Mesenchymal stem cell (in vitro differentiated cells and primary cell): ENCODE measurements around the gene ZNF613.

Source experiments
- DNase-seq: peaks from one replicate; pipeline ENCODE4 v3.0.0-alpha.2; 2013
- H2AFZ ChIP-seq: one replicate; pipeline ENCODE4 v1.6.1; 2013; ENCODE audit warnings: low read depth, mild to moderate bottlenecking, control low read depth, inconsistent platforms, low read length, moderate library complexity
- H2AK5ac ChIP-seq: 2 replicates; pipeline ENCODE4 v1.6.1; 2013; ENCODE audit warnings: low read length, moderate library complexity, mild to moderate bottlenecking, inconsistent platforms; ENCODE audit not compliant: severe bottlenecking
- H2BK120ac ChIP-seq: one replicate; pipeline ENCODE4 v1.6.1; 2013; ENCODE audit warnings: low read depth, mild to moderate bottlenecking, inconsistent platforms, low read length, moderate library complexity
- H2BK12ac ChIP-seq, 2 experiments: one replicate each; pipeline ENCODE4 v1.6.1; 2013; ENCODE audit warnings: inconsistent platforms in 2 of 2, low read length in 2 of 2, mild to moderate bottlenecking in 2 of 2, moderate library complexity in 2 of 2, control low read depth in 1 of 2
- H2BK15ac ChIP-seq: one replicate; pipeline ENCODE4 v1.6.1; 2013; ENCODE audit warnings: mild to moderate bottlenecking, low read depth, inconsistent platforms; ENCODE audit not compliant: poor library complexity, severe bottlenecking
- H2BK5ac ChIP-seq: 2 replicates; pipeline ENCODE4 v1.6.1; 2013; ENCODE audit warnings: low read depth, mild to moderate bottlenecking, low read length, control low read depth, inconsistent platforms; ENCODE audit not compliant: poor library complexity, severe bottlenecking
- H3K14ac ChIP-seq, 2 experiments: one replicate each; pipeline ENCODE4 v1.6.1; 2013; ENCODE audit warnings: inconsistent platforms in 2 of 2, low read length in 2 of 2, control low read depth in 1 of 2, mild to moderate bottlenecking in 1 of 2, moderate library complexity in 1 of 2
- H3K18ac ChIP-seq, 2 experiments: one replicate each; pipeline ENCODE4 v1.6.1; 2013; ENCODE audit warnings: inconsistent platforms in 2 of 2, low read length in 2 of 2, control low read depth in 1 of 2, low read depth in 1 of 2, mild to moderate bottlenecking in 1 of 2
- H3K23ac ChIP-seq, 2 experiments: one replicate each; pipeline ENCODE4 v1.6.1; 2013; ENCODE audit warnings: inconsistent platforms in 2 of 2, low read length in 2 of 2, mild to moderate bottlenecking in 2 of 2, moderate library complexity in 2 of 2, control low read depth in 1 of 2
- H3K27ac ChIP-seq: 2 replicates; pipeline ENCODE4 v1.5.1; 2013; ENCODE audit warnings: mild to moderate bottlenecking, moderate library complexity, low read length, control low read depth, inconsistent platforms; ENCODE audit not compliant: poor library complexity, severe bottlenecking
- H3K27me3 ChIP-seq, 2 experiments: 2 replicates each; pipeline versions ENCODE4 v1.6.1 to v1.7.0; 2013; ENCODE audit warnings: low read length in 2 of 2, mild to moderate bottlenecking in 2 of 2, moderate library complexity in 2 of 2, control low read depth in 1 of 2, inconsistent platforms in 1 of 2; ENCODE audit not compliant: control insufficient read depth in 1 of 2, insufficient read depth in 1 of 2
- H3K36me3 ChIP-seq, 2 experiments: 2 replicates each; pipeline versions ENCODE4 v1.6.1 to v1.7.0; 2013; ENCODE audit warnings: low read length in 2 of 2, control low read depth in 1 of 2, inconsistent platforms in 1 of 2, low read depth in 1 of 2, mild to moderate bottlenecking in 1 of 2; ENCODE audit not compliant: insufficient read depth in 2 of 2, control insufficient read depth in 1 of 2
- H3K4ac ChIP-seq, 2 experiments: one replicate each; pipeline ENCODE4 v1.6.1; 2013; ENCODE audit warnings: inconsistent platforms in 2 of 2, low read length in 2 of 2, mild to moderate bottlenecking in 2 of 2, moderate library complexity in 2 of 2, control low read depth in 1 of 2, low read depth in 1 of 2
- H3K4me1 ChIP-seq: 2 replicates; pipeline ENCODE4 v1.6.1; 2013; ENCODE audit warnings: low read depth, low read length, control low read depth; ENCODE audit not compliant: control insufficient read depth, insufficient read depth
- H3K4me2 ChIP-seq: 2 replicates; pipeline ENCODE4 v1.6.1; 2013; ENCODE audit warnings: low read length, mild to moderate bottlenecking, inconsistent platforms; ENCODE audit not compliant: poor library complexity, severe bottlenecking
- H3K4me3 ChIP-seq, 2 experiments: 2 replicates each; pipeline versions ENCODE4 v1.5.1 to v1.7.0; 2013; ENCODE audit warnings: low read length in 2 of 2, mild to moderate bottlenecking in 2 of 2, control low read depth in 1 of 2, low read depth in 1 of 2; ENCODE audit not compliant: insufficient read depth in 1 of 2
- H3K79me1 ChIP-seq: replicated peaks from 2 replicates; pipeline ENCODE4 v1.6.1; 2013; ENCODE audit warnings: mild to moderate bottlenecking, control low read depth, low read length, inconsistent platforms; ENCODE audit not compliant: poor library complexity, severe bottlenecking
- H3K9ac ChIP-seq: 2 replicates; pipeline ENCODE4 v1.7.0; 2013; ENCODE audit warnings: mild to moderate bottlenecking, low read length, moderate library complexity
- H3K9me3 ChIP-seq: 2 replicates; pipeline ENCODE4 v1.7.0; 2013; ENCODE audit warnings: mild to moderate bottlenecking, low read length; ENCODE audit not compliant: control insufficient read depth
- H4K8ac ChIP-seq: one replicate; pipeline ENCODE4 v1.6.1; 2013; ENCODE audit warnings: inconsistent platforms, mild to moderate bottlenecking, low read length, moderate library complexity
- H4K91ac ChIP-seq: one replicate; pipeline ENCODE4 v1.6.1; 2013; ENCODE audit warnings: mild to moderate bottlenecking, low read length, inconsistent platforms
- WGBS: methylation state at CpG from one replicate; pipeline ENCODE4 v1.1.7; 2013; ENCODE audit warnings: mixed read lengths; 5-methylcytosine and 5-hydroxymethylcytosine counted together

The ZNF613 gene

DNA sequence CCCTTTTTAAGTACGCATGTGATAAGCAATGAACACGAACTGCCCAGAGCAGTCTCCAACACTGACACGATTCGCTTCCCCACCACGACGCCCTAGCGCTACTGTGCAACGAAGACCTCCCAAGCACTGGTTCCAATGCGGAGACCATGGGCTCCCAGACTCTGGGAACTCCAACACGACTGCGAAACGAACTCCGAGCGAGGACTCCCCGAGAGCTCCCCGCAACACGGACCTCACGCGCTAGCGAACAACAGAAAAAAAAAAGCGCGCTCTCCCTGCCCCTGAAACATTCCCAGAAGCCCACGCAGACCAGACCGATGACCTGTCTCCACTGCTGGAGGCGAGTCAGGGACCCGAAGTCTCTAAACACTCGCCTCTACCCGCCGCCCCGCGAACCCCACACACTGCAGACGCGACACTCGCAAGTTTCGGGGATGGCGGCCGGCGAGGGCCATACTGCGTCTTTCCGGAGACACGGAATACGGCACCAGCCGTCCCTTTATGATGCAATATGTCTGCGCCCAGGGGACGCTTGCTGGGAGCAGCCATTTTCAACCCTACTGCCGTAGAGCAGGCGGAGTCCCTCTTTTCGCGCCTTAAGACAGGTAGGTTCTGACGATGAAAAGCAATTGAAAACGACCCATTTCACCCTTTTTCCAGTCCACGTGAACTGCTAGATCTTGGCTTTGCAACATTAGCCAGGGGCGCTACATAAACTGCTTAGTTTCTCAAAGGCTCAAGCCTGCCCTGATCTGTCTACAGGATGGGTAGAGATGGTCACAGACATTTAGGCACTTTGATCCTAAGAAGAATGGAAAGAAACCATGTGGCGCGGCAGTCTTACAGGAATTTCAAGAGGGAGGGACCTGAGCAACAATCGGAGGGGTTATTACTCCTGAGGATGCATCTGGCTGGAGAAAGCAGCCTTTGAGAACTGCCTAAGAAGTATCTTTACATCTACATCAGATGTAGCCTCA is 39.5 kb upstream of the ZNF613 start, which contains the start of gene ZNF577:
TSS of gene ZNF577 (minus strand) at position 430 of the 977 bp plus-strand sequence. CDS start 7,569 bp downstream, outside the sequence.
- peak within 1 kb of the TSS in 1 of 2 experiments; percentile 3 for H3K18ac ChIP-seq
- H3K4me3 ChIP-seq = peak within 1 kb of the TSS; percentile 62 to 88
- DNase-seq = peak; percentile 88
- no peak within 1 kb of the TSS for H2BK5ac ChIP-seq
- no peaks in the 10 kb centered on the region for H3K27me3 ChIP-seq
- no peak within 1 kb of the TSS for H3K27ac ChIP-seq
- H2BK15ac ChIP-seq = no peak within 1 kb of the TSS
- peak within 1 kb of the TSS; percentile 80 for H2AFZ ChIP-seq
- H3K9ac ChIP-seq = peak within 1 kb of the TSS; percentile 94
- H4K8ac ChIP-seq = peak within 1 kb of the TSS; percentile 68
- peak within 1 kb of the TSS; percentile 49 for H3K4me2 ChIP-seq
- no peak within 1 kb of the TSS for H2AK5ac ChIP-seq
- H3K4me1 ChIP-seq = peaks cover 2% of the 10 kb centered on the region
- no peak within 1 kb of the TSS for H3K14ac ChIP-seq
- no peak within 1 kb of the TSS for H2BK12ac ChIP-seq
- H3K23ac ChIP-seq = no peak within 1 kb of the TSS
- H2BK120ac ChIP-seq = no peak within 1 kb of the TSS
- H3K9me3 ChIP-seq = peaks cover 70% of the 10 kb centered on the region
- H4K91ac ChIP-seq = no peak within 1 kb of the TSS
- H3K79me1 ChIP-seq = peaks cover under 1% of the 10 kb centered on the region
- no peak within 1 kb of the TSS for H3K4ac ChIP-seq
- peaks cover 20 to 35% of the 10 kb centered on the region in 2 experiments for H3K36me3 ChIP-seq
- WGBS = 10% methylated on average over 56 of the region's 56 CpGs

DNA sequence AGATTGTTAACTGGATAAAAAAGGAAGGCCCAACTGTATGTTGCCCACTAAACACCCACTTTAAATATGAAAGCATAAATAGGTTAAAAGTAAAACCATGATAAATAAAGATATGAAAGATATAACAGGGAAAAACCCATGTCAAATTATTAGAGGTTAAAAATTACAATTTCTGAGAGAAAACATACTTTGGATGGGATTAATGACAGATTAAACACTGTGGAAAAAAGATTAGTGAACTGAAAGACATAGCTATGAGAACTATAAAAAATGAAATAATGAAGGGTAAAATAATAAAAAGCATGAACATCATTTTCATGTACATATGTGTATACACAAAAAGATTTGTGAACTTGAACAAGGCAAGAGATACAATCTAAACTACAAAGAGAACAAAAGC is 37.3 kb upstream of the ZNF613 start:
- Histone ChIP-seq H3K23ac (no peak overlapping the region), H3K9me3 (peaks cover 80% of the 10 kb centered on the region), H2AFZ (no peak overlapping the region), H3K27ac (no peak overlapping the region), H2BK120ac (no peak overlapping the region), H3K27me3 (no peaks in the 10 kb centered on the region), H4K91ac (no peak overlapping the region), H3K4me3 (peak overlapping the region in 1 of 2 experiments; percentile 58), H3K4me2 (no peak overlapping the region), H3K9ac (no peak overlapping the region), H3K36me3 (peaks cover 28 to 55% of the 10 kb centered on the region in 2 experiments), H2BK5ac (no peak overlapping the region), H3K4me1 (peaks cover 2% of the 10 kb centered on the region), H2BK15ac (no peak overlapping the region), H2AK5ac (no peak overlapping the region), H3K14ac (no peak overlapping the region), H3K4ac (no peak overlapping the region), H3K18ac (no peak overlapping the region), H4K8ac (no peak overlapping the region), H3K79me1 (peaks cover 2% of the 10 kb centered on the region), H2BK12ac (no peak overlapping the region)
- DNase-seq = no peak

DNA sequence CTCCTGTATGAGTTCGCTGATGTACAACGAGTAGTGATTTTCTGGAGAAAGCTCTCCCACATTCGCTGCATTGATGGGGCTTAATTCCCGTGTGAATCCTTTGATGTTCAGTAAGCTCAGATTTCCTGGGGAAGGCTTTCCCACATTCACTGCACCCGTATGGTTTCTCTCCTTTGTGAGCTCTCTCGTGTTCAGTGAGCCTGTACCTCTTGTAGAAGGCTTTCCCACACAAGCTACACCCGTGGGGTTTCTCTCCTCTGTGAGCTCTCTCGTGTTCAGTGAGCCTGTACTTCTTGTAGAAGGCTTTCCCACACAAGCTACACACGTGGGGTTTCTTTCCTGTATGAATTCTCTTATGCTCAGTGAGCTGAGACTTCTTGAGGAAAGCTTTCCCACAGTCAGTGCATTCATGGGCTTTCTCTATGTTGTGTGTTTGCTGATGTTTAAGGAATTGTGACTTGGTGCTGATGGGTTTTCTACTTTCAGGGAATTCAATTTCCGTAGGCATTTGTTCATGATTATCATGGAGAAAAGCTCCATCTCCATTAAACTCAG is 36.0 kb upstream of the ZNF613 start:
- no peak overlapping the region for H2AFZ ChIP-seq
- H3K4me1 ChIP-seq = peaks cover 2% of the 10 kb centered on the region
- no peaks in the 10 kb centered on the region for H3K27me3 ChIP-seq
- no peak overlapping the region for H2AK5ac ChIP-seq
- H2BK120ac ChIP-seq = no peak overlapping the region
- H3K4me2 ChIP-seq = no peak overlapping the region
- H4K8ac ChIP-seq = no peak overlapping the region
- H4K91ac ChIP-seq = no peak overlapping the region
- H3K27ac ChIP-seq = no peak overlapping the region
- no peak overlapping the region for H3K4ac ChIP-seq
- H2BK15ac ChIP-seq = no peak overlapping the region
- no peak overlapping the region for H3K14ac ChIP-seq
- no peak overlapping the region for H3K18ac ChIP-seq
- peaks cover 82% of the 10 kb centered on the region for H3K9me3 ChIP-seq
- H2BK5ac ChIP-seq = no peak overlapping the region
- H3K9ac ChIP-seq = no peak overlapping the region
- H3K36me3 ChIP-seq = peaks cover 35 to 68% of the 10 kb centered on the region in 2 experiments
- H3K23ac ChIP-seq = no peak overlapping the region
- peaks cover 2% of the 10 kb centered on the region for H3K79me1 ChIP-seq
- H3K4me3 ChIP-seq = peak overlapping the region in 1 of 2 experiments; percentile 58
- no peak overlapping the region for H2BK12ac ChIP-seq
- peak; percentile 11 for DNase-seq
- WGBS = 98% methylated on average over 9 of the region's 10 CpGs

DNA sequence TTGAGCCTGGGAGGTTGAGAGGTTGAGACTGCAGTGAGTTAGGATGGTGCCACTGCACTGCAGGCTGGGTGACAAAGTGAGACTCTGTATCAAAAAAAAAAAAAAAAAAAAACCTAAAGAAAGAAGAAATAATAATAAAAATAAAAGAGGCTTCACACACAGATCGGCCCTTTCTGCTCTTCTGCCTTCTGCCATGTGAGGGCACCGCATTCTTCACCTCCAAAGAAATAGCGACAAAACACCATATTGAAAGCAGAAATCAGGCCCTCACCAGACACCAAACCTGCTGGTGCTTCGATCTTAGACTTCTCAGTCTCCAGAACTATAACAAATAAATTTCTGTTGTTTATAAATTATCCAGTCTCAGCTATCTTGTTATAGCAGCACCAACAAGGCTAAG is 25.4 kb upstream of the ZNF613 start:
- no peak overlapping the region for H2BK12ac ChIP-seq
- DNase-seq = no peak
- H3K36me3 ChIP-seq = peaks cover 30 to 32% of the 10 kb centered on the region in 2 experiments
- H3K23ac ChIP-seq = no peak overlapping the region
- H3K4me1 ChIP-seq = no peaks in the 10 kb centered on the region
- H3K9me3 ChIP-seq = peaks cover 42% of the 10 kb centered on the region
- peaks cover 42% of the 10 kb centered on the region for H3K79me1 ChIP-seq
- no peak overlapping the region for H2AK5ac ChIP-seq
- H3K4me2 ChIP-seq = no peak overlapping the region
- no peak overlapping the region for H3K4ac ChIP-seq
- no peak overlapping the region for H2BK15ac ChIP-seq
- H3K27ac ChIP-seq = no peak overlapping the region
- no peaks in the 10 kb centered on the region for H3K27me3 ChIP-seq
- no peak overlapping the region for H3K4me3 ChIP-seq
- H3K18ac ChIP-seq = no peak overlapping the region
- H3K9ac ChIP-seq = no peak overlapping the region
- WGBS = 97% methylated on average over 3 of the region's 4 CpGs
- no peak overlapping the region for H2BK5ac ChIP-seq
- H2AFZ ChIP-seq = no peak overlapping the region
- no peak overlapping the region for H3K14ac ChIP-seq
- H4K8ac ChIP-seq = no peak overlapping the region
- H2BK120ac ChIP-seq = no peak overlapping the region
- H4K91ac ChIP-seq = no peak overlapping the region
